ENCODE data around the gene TTLL7. TPM values are rescaled to one million over a fixed set of nuclear protein-coding genes. Genes with fewer than 3 reads are reported as not detected.

Gene TTLL7
- total and polyA plus RNA-seq, 2 experiments from 2014 or later, result 4.1 to 6.7 TPM

DNA sequence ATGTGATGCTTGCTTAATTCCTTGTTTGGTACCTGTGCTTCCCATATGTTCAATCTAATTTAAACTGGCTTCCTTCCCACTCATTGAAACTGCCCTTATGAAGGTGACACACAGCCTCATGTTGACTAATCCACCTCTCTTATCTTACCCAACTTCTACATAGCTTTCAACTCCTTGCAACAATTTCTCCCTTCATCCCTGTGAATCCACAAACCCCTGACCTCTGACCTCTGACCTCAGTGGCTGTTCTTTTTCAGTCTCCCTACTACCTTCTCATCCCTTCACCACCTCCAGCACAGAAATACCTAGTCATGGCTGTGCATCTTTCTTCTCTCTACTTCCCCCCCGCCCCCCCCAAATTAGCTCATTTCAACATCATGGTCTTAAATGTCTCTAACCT, 144.5 kb downstream of the TTLL7 start:
- H3K27me3 ChIP-seq (ENCODE audit: insufficient read depth), result no peaks in the 10 kb centered on the region
- no peak for TF ChIP-seq EZH2phosphoT487 (IDR thresholded peaks at IDR 0.05; ENCODE audit: unreplicated experiment)
- no peak for TF ChIP-seq STAT1 (IDR thresholded peaks at IDR 0.05; ENCODE audit: unreplicated experiment)
- no peak for TF ChIP-seq ZNF331 (CRISPR knock-in tag; IDR thresholded peaks at IDR 0.05; ENCODE audit: low read depth)
- TF ChIP-seq EZH2 (IDR thresholded peaks at IDR 0.05; ENCODE audit: low read depth, unreplicated experiment), result no peak
- no peak for TF ChIP-seq NANOG (IDR thresholded peaks at IDR 0.05; ENCODE audit: borderline replicate concordance)
- no peak for TF ChIP-seq POLR2AphosphoS5 (IDR thresholded peaks at IDR 0.05; ENCODE audit: low read depth)
- TF ChIP-seq, protein P1, sequence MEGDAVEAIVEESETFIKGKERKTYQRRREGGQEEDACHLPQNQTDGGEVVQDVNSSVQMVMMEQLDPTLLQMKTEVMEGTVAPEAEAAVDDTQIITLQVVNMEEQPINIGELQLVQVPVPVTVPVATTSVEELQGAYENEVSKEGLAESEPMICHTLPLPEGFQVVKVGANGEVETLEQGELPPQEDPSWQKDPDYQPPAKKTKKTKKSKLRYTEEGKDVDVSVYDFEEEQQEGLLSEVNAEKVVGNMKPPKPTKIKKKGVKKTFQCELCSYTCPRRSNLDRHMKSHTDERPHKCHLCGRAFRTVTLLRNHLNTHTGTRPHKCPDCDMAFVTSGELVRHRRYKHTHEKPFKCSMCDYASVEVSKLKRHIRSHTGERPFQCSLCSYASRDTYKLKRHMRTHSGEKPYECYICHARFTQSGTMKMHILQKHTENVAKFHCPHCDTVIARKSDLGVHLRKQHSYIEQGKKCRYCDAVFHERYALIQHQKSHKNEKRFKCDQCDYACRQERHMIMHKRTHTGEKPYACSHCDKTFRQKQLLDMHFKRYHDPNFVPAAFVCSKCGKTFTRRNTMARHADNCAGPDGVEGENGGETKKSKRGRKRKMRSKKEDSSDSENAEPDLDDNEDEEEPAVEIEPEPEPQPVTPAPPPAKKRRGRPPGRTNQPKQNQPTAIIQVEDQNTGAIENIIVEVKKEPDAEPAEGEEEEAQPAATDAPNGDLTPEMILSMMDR (conservative IDR thresholded peaks at IDR 0.05; ENCODE audit: low read depth in 2 of 2), result no peak
- no peak overlapping the region for H3K4me2 ChIP-seq
- no peaks in the 10 kb centered on the region for H3K36me3 ChIP-seq (ENCODE audit: insufficient read depth)
- Mint-ChIP-seq H3K4me3 (no peak overlapping the region), H3K27me3 (ENCODE audit: insufficient read depth, low read depth, poor library complexity) (no peaks in the 10 kb centered on the region), H3K4me1 (no peaks in the 10 kb centered on the region), H3K27ac (no peak overlapping the region), H3K9me3 (no peaks in the 10 kb centered on the region), H3K36me3 (ENCODE audit: low read depth) (no peaks in the 10 kb centered on the region)
- no peaks in the 10 kb centered on the region for H3F3A ChIP-seq (replicated peaks; ENCODE audit: low read depth)
- no peaks in the 10 kb centered on the region for H3K79me2 ChIP-seq (replicated peaks; ENCODE audit: insufficient read depth)
- no peaks in the 10 kb centered on the region for H3K4me1 ChIP-seq (ENCODE audit: insufficient read depth)
- no peaks in the 10 kb centered on the region for H4K20me1 ChIP-seq (replicated peaks; ENCODE audit: insufficient read depth)
- H2AFZ ChIP-seq, result no peak overlapping the region
- H3K9me2 ChIP-seq (ENCODE audit: insufficient read depth), result no peaks in the 10 kb centered on the region
- DNase-seq (ENCODE audit: low spot score), result no peak
- no peak overlapping the region for H3K27ac ChIP-seq (ENCODE audit: low read depth)
- H3K4me3 ChIP-seq, result no peak overlapping the region
- ATAC-seq, result no peak

DNA sequence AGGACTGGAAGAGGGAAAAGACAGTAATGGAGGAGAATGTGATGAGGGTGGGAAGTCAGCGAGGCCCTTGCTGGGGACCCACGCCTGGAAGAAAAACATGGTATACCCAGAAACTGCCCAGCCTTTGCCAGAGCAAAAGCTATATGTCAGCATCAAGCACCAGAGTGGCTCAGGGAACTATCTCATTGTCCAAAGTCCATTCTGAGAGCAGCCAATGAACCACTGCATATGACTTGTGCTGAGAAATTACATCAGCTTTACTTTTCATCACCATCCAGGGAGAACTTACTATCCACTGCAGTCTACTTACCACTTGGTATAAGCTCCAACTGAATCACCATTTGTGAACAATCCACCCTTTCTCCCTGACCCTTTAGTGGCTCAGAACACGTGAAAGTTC, 148.1 kb downstream of the TTLL7 start:
- no peak for ATAC-seq
- H3K36me3 Mint-ChIP-seq (ENCODE audit: low read depth), result no peaks in the 10 kb centered on the region
- Histone ChIP-seq H3K79me2 (replicated peaks; ENCODE audit: insufficient read depth) (no peaks in the 10 kb centered on the region), H3K4me1 (ENCODE audit: insufficient read depth) (no peaks in the 10 kb centered on the region), H2AFZ (no peak overlapping the region), H4K20me1 (replicated peaks; ENCODE audit: insufficient read depth) (no peaks in the 10 kb centered on the region), H3F3A (replicated peaks; ENCODE audit: low read depth) (no peaks in the 10 kb centered on the region), H3K4me2 (no peak overlapping the region), H3K27me3 (ENCODE audit: insufficient read depth) (no peaks in the 10 kb centered on the region), H3K4me3 (no peak overlapping the region), H3K9me2 (ENCODE audit: insufficient read depth) (no peaks in the 10 kb centered on the region), H3K36me3 (ENCODE audit: insufficient read depth) (no peaks in the 10 kb centered on the region), H3K27ac (ENCODE audit: low read depth) (no peak overlapping the region)
- H3K4me3 Mint-ChIP-seq, result no peak overlapping the region
- no peak overlapping the region for H3K27ac Mint-ChIP-seq
- no peak for DNase-seq (ENCODE audit: low spot score)
- no peaks in the 10 kb centered on the region for H3K9me3 Mint-ChIP-seq
- no peaks in the 10 kb centered on the region for H3K4me1 Mint-ChIP-seq
- H3K27me3 Mint-ChIP-seq (ENCODE audit: insufficient read depth, low read depth, poor library complexity), result peaks cover 3% of the 10 kb centered on the region
- TF ChIP-seq EZH2phosphoT487 (IDR thresholded peaks at IDR 0.05; ENCODE audit: unreplicated experiment) (no peak), CREB1 (CRISPR knock-in tag; IDR thresholded peaks at IDR 0.05; ENCODE audit: low read depth) (no peak), NANOG (IDR thresholded peaks at IDR 0.05; ENCODE audit: borderline replicate concordance) (no peak), ZNF331 (CRISPR knock-in tag; IDR thresholded peaks at IDR 0.05; ENCODE audit: low read depth) (no peak), JUNB (IDR thresholded peaks at IDR 0.05; ENCODE audit: unreplicated experiment) (no peak), STAT1 (IDR thresholded peaks at IDR 0.05; ENCODE audit: unreplicated experiment) (no peak), ZNF114 (CRISPR knock-in tag; IDR thresholded peaks at IDR 0.05) (no peak)
- TF ChIP-seq, protein P1 (conservative IDR thresholded peaks at IDR 0.05; ENCODE audit: low read depth in 2 of 2), result no peak
- TF ChIP-seq, protein P2, sequence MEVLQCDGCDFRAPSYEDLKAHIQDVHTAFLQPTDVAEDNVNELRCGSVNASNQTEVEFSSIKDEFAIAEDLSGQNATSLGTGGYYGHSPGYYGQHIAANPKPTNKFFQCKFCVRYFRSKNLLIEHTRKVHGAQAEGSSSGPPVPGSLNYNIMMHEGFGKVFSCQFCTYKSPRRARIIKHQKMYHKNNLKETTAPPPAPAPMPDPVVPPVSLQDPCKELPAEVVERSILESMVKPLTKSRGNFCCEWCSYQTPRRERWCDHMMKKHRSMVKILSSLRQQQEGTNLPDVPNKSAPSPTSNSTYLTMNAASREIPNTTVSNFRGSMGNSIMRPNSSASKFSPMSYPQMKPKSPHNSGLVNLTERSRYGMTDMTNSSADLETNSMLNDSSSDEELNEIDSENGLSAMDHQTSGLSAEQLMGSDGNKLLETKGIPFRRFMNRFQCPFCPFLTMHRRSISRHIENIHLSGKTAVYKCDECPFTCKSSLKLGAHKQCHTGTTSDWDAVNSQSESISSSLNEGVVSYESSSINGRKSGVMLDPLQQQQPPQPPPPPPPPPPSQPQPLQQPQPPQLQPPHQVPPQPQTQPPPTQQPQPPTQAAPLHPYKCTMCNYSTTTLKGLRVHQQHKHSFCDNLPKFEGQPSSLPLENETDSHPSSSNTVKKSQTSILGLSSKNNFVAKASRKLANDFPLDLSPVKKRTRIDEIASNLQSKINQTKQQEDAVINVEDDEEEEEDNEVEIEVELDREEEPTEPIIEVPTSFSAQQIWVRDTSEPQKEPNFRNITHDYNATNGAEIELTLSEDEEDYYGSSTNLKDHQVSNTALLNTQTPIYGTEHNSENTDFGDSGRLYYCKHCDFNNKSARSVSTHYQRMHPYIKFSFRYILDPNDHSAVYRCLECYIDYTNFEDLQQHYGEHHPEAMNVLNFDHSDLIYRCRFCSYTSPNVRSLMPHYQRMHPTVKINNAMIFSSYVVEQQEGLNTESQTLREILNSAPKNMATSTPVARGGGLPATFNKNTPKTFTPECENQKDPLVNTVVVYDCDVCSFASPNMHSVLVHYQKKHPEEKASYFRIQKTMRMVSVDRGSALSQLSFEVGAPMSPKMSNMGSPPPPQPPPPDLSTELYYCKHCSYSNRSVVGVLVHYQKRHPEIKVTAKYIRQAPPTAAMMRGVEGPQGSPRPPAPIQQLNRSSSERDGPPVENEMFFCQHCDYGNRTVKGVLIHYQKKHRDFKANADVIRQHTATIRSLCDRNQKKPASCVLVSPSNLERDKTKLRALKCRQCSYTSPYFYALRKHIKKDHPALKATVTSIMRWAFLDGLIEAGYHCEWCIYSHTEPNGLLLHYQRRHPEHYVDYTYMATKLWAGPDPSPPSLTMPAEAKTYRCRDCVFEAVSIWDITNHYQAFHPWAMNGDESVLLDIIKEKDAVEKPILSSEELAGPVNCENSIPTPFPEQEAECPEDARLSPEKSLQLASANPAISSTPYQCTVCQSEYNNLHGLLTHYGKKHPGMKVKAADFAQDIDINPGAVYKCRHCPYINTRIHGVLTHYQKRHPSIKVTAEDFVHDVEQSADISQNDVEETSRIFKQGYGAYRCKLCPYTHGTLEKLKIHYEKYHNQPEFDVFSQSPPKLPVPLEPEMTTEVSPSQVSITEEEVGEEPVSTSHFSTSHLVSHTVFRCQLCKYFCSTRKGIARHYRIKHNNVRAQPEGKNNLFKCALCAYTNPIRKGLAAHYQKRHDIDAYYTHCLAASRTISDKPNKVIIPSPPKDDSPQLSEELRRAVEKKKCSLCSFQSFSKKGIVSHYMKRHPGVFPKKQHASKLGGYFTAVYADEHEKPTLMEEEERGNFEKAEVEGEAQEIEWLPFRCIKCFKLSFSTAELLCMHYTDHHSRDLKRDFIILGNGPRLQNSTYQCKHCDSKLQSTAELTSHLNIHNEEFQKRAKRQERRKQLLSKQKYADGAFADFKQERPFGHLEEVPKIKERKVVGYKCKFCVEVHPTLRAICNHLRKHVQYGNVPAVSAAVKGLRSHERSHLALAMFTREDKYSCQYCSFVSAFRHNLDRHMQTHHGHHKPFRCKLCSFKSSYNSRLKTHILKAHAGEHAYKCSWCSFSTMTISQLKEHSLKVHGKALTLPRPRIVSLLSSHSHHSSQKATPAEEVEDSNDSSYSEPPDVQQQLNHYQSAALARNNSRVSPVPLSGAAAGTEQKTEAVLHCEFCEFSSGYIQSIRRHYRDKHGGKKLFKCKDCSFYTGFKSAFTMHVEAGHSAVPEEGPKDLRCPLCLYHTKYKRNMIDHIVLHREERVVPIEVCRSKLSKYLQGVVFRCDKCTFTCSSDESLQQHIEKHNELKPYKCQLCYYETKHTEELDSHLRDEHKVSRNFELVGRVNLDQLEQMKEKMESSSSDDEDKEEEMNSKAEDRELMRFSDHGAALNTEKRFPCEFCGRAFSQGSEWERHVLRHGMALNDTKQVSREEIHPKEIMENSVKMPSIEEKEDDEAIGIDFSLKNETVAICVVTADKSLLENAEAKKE (CRISPR knock-in tag; IDR thresholded peaks at IDR 0.05), result no peak

Measured in GM23338 (cell line).